Muscle of leg (tissue), 11 donors: ENCODE data around the gene BICRAL. TPM values are rescaled to one million over a fixed set of nuclear protein-coding genes. Genes with fewer than 3 reads are reported as not detected.
"Not testable (repeated sequence)": the region's sequence is repeated elsewhere in the genome, so short reads cannot be mapped to it uniquely, and the experiment has no call there.

ENCODE experiments used
- DNase-seq: peaks from one replicate; pipeline ENCODE4 v3.0.0; 2013
- H3K27ac ChIP-seq: one replicate; pipeline ENCODE4 v1.5.1; 2013; ENCODE audit warnings: mild to moderate bottlenecking, low read length, control low read depth
- H3K27me3 ChIP-seq: one replicate; pipeline ENCODE4 v1.6.1; 2013; ENCODE audit warnings: low read length; ENCODE audit not compliant: control insufficient read depth, insufficient read depth
- H3K36me3 ChIP-seq: one replicate; pipeline ENCODE4 v1.6.1; 2013; ENCODE audit warnings: low read length; ENCODE audit not compliant: control insufficient read depth, insufficient read depth
- H3K4me1 ChIP-seq: one replicate; pipeline ENCODE4 v1.6.1; 2013; ENCODE audit warnings: low read length; ENCODE audit not compliant: control insufficient read depth, insufficient read depth
- H3K4me3 ChIP-seq: one replicate; pipeline ENCODE4 v1.5.1; 2013; ENCODE audit warnings: low read length, control low read depth
- H3K9me3 ChIP-seq: replicated peaks from 2 replicates; pipeline ENCODE4 v1.6.1; 2013; ENCODE audit warnings: low read depth, low read length; ENCODE audit not compliant: control insufficient read depth
- WGBS: methylation state at CpG from one replicate; pipeline ENCODE4 v1.1.5; 2013; ENCODE audit warnings: missing lambda C conversion rate; ENCODE audit not compliant: insufficient coverage; 5-methylcytosine and 5-hydroxymethylcytosine counted together
- polyA plus RNA-seq, 8 donors: library from polyadenylated mRNA; unstranded; fragments of 120-200 nt; gene quantifications; one replicate each; pipeline versions ENCODE4 v1.2.1 to v1.2.3, GENCODE V29; 2013; ENCODE audit warnings: inconsistent platforms in 1 of 8, low replicate concordance in 1 of 8; ENCODE audit not compliant: insufficient read length in 8 of 8, insufficient read depth in 1 of 8
- total RNA-seq: library from RNA; stranded (reverse); fragments of 120-200 nt; gene quantifications from one replicate; pipeline ENCODE4 v1.2.4, GENCODE V29; 2013

The BICRAL gene
- total and polyA plus RNA-seq, 9 donors, result 8.1 to 12.8 (median 10.6) TPM

DNA sequence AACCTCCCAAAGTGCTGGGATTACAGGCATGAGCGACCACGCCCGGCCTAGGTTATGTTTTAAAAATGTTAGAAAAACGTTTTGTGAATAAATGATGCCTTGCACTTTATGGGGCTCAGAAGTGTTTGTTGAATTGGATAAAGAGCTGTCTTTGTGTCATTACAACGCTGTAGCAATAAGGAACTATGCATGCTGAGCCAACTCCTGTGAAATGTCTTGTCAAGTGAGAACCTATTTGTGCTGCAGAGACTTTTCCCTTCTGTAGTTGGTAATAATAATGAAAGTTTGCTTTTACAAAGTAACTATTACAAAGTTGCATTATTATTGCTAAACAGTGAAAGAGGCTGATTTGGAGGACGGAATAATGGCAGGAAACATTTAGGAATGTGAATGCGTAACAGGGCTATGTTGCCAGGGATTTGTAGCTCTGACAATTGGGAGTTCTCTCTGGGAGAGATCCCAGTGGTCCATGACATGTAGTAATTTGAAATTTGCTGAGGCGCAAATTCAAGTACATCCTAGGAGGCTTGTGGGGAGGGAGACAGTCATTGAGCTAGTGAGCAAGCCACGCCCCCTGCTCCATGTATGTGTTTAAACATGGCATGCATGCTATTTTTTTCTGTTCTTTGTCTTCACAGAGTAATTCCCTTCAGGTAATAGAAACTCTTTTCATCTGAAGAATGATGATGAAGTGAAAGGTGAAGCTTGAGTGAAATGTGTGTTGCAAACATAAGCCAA is 16.8 kb upstream of the BICRAL start:
- DNase-seq, result peak; percentile 46
- no peaks in the 10 kb centered on the region for H3K4me1 ChIP-seq
- 76% methylated on average over 6 of the region's 9 CpGs for WGBS
- H3K36me3 ChIP-seq, result no peaks in the 10 kb centered on the region
- no peaks in the 10 kb centered on the region for H3K27me3 ChIP-seq
- H3K4me3 ChIP-seq, result no peak overlapping the region
- no peak overlapping the region for H3K27ac ChIP-seq
- H3K9me3 ChIP-seq, result no peaks in the 10 kb centered on the region

GRCh38 chr6:42766163-42766670 is 15.6 kb upstream of the BICRAL start:
- Histone ChIP-seq H3K9me3 (no peaks in the 10 kb centered on the region), H3K36me3 (no peaks in the 10 kb centered on the region), H3K27ac (no peak overlapping the region), H3K4me1 (peaks cover 4% of the 10 kb centered on the region), H3K4me3 (no peak overlapping the region), H3K27me3 (no peaks in the 10 kb centered on the region)
- WGBS, result 92% methylated on average over 4 of the region's 5 CpGs
- DNase-seq, result no peak

DNA sequence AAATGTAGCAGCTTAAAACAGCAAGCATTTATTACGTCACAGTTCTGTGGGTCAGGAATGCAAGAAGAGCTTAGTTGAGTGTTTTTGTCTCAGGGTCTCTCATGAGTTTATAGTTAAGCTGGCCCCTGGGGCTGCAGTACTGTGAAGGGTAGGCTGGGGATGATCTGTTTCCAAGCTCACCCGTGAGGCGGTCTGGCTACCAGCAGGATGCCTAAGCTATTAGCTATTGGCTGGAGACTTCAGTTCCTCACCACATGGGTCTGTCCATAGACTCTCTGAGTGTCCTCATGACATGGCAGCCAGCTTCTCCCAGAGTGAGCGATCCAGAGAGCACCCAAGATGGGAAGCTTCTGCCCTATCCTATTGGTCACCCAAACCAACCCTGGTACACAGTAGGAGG is 12.8 kb upstream of the BICRAL start:
- no peaks in the 10 kb centered on the region for H3K27me3 ChIP-seq
- no peak overlapping the region for H3K4me3 ChIP-seq
- DNase-seq, result no peak
- no peaks in the 10 kb centered on the region for H3K36me3 ChIP-seq
- H3K9me3 ChIP-seq, result no peaks in the 10 kb centered on the region
- no peak overlapping the region for H3K27ac ChIP-seq
- peaks cover 4% of the 10 kb centered on the region for H3K4me1 ChIP-seq
- 66% methylated on average over 3 of the region's 4 CpGs for WGBS

DNA sequence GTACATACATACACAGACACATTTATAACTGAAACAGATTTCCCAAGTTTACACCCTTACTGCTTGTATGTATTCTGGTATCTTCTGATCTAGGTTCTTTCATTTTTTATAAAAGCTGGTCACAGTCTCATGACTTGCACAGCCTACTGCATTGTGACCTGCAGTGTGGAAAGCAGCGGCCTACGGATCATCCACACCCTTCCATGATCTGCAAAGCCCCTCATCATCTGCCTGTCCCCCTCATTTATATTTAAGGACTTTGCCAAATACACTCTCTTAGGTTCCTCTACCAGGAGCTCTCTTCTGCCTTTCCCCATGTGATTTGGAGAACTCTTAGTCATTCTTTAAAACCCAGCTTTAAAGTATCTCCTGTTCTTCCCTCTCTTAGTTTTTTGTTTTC is 12.0 kb upstream of the BICRAL start:
- no peaks in the 10 kb centered on the region for H3K36me3 ChIP-seq
- WGBS, result 85% methylated on average over 2 of the region's 2 CpGs
- no peak for DNase-seq
- H3K9me3 ChIP-seq, result no peaks in the 10 kb centered on the region
- H3K27me3 ChIP-seq, result no peaks in the 10 kb centered on the region
- no peak overlapping the region for H3K27ac ChIP-seq
- no peak overlapping the region for H3K4me3 ChIP-seq
- H3K4me1 ChIP-seq, result peaks cover 4% of the 10 kb centered on the region

GRCh38 chr6:42771741-42772100 is 10.1 kb upstream of the BICRAL start:
- Histone ChIP-seq H3K27me3 (no peaks in the 10 kb centered on the region), H3K4me1 (peaks cover 4% of the 10 kb centered on the region), H3K27ac (no peak overlapping the region), H3K4me3 (no peak overlapping the region), H3K36me3 (no peaks in the 10 kb centered on the region), H3K9me3 (no peaks in the 10 kb centered on the region)
- DNase-seq, result no peak
- WGBS, result no CpG with 5 or more reads among the region's 3 CpGs

- Histone ChIP-seq H3K4me1 (peaks cover 4% of the 10 kb centered on the region), H3K27me3 (no peaks in the 10 kb centered on the region), H3K9me3 (no peaks in the 10 kb centered on the region), H3K4me3 (no peak overlapping the region), H3K27ac (no peak overlapping the region), H3K36me3 (no peaks in the 10 kb centered on the region)
- DNase-seq, result no peak
- WGBS, result no CpG with 5 or more reads among the region's 4 CpGs
Measured at GRCh38 chr6:42774201-42774600, 7.7 kb upstream of the BICRAL start.

DNA sequence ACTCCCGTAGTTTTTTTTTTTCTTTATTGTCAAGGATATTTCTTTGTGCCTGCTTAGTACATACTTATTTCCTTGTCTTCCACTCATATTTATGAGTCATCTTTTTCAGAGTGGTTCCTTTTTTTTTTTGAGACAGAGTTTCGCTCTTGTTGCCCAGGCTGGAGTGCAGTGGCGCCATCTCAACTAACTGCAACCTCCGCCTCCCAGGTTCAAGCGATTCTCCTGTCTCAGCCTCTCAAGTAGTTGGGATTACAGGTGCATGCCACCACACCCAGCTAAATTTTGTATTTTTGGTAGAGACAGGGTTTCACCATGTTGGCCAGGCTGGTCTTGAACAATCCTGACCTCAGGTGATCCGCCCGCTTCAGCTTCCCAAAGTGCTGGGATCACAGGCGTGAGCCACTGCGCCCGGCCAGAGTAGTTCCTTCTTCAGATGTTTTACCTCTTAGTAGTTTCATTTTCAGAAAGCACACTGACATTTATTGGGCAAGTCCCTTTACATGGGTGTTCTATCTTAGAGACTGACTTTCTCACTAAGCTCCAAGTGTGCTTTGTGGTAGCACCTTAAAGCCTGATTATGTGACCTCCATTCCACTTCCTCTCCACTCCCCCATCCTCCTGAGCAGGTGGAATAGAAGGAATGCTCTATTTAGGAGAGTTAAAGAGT is 6.9 kb upstream of the BICRAL start:
- not testable (repeated sequence) for H3K27ac ChIP-seq, H3K4me3 ChIP-seq, H3K9me3 ChIP-seq, H3K4me1 ChIP-seq, DNase-seq, H3K27me3 ChIP-seq, H3K36me3 ChIP-seq
- WGBS, result 93% methylated on average over 5 of the region's 10 CpGs

GRCh38 chr6:42777126-42777822 is 4.6 kb upstream of the BICRAL start:
- no peaks in the 10 kb centered on the region for H3K9me3 ChIP-seq
- H3K4me1 ChIP-seq, result no peaks in the 10 kb centered on the region
- no peak overlapping the region for H3K4me3 ChIP-seq

GRCh38 chr6:42778122-42778521 is 3.7 kb upstream of the BICRAL start:
- no peak overlapping the region for H3K27ac ChIP-seq
- WGBS, result 89% methylated on average over 1 of the region's 2 CpGs

More at GRCh38 chr6:42777126-42777822, 4.6 kb upstream of the BICRAL start:
- WGBS, result no CpG with 5 or more reads among the region's 2 CpGs
- no peaks in the 10 kb centered on the region for H3K27me3 ChIP-seq
- no peaks in the 10 kb centered on the region for H3K36me3 ChIP-seq
- DNase-seq, result no peak
- H3K27ac ChIP-seq, result no peak overlapping the region

GRCh38 chr6:42779521-42779920 is 2.3 kb upstream of the BICRAL start:
- Histone ChIP-seq H3K27ac (no peak overlapping the region), H3K4me3 (no peak overlapping the region), H3K4me1 (no peaks in the 10 kb centered on the region), H3K36me3 (no peaks in the 10 kb centered on the region), H3K9me3 (no peaks in the 10 kb centered on the region), H3K27me3 (no peaks in the 10 kb centered on the region)
- 91% methylated on average over 6 of the region's 6 CpGs for WGBS
- DNase-seq, result no peak

More at GRCh38 chr6:42778122-42778521, 3.7 kb upstream of the BICRAL start:
- Histone ChIP-seq H3K9me3 (no peaks in the 10 kb centered on the region), H3K27me3 (no peaks in the 10 kb centered on the region), H3K36me3 (no peaks in the 10 kb centered on the region), H3K4me3 (no peak overlapping the region), H3K4me1 (no peaks in the 10 kb centered on the region)
- DNase-seq, result no peak
